Measurements from ENCODE around the gene NDUFS1. TPM values are rescaled to one million over a fixed set of nuclear protein-coding genes. Genes with fewer than 3 reads are reported as not detected.

The NDUFS1 gene
- total and polyA plus RNA-seq, 2 experiments from 2014 or later = 34.5 to 97.9 TPM

GRCh38 chr2:206150168-206150567 is 9.1 kb downstream of the NDUFS1 start:
- Histone ChIP-seq H3K27me3 (ENCODE audit: insufficient read depth) (no peaks in the 10 kb centered on the region), H3F3A (replicated peaks; ENCODE audit: low read depth) (peaks cover 5% of the 10 kb centered on the region), H3K4me1 (ENCODE audit: insufficient read depth) (no peaks in the 10 kb centered on the region), H3K36me3 (ENCODE audit: insufficient read depth) (peaks cover 34% of the 10 kb centered on the region), H4K20me1 (replicated peaks; ENCODE audit: insufficient read depth) (peaks cover 16% of the 10 kb centered on the region; the same call in 1 of the 2 replicates), H2AFZ (no peak overlapping the region), H3K4me2 (no peak overlapping the region), H3K9me2 (ENCODE audit: insufficient read depth) (no peaks in the 10 kb centered on the region), H3K27ac (ENCODE audit: low read depth) (peak overlapping the region; percentile 6; the same call in 1 of the 2 replicates), H3K79me2 (replicated peaks; ENCODE audit: insufficient read depth) (peaks cover 50% of the 10 kb centered on the region), H3K4me3 (no peak overlapping the region)
- Mint-ChIP-seq H3K27ac (no peak overlapping the region), H3K36me3 (ENCODE audit: low read depth) (peaks cover 54% of the 10 kb centered on the region), H3K27me3 (ENCODE audit: insufficient read depth, low read depth, poor library complexity) (peaks cover 2% of the 10 kb centered on the region), H3K9me3 (no peaks in the 10 kb centered on the region), H3K4me1 (no peaks in the 10 kb centered on the region), H3K4me3 (no peak overlapping the region)
- ATAC-seq = no peak
- DNase-seq (ENCODE audit: low spot score) = no peak
- TF ChIP-seq, protein P1, sequence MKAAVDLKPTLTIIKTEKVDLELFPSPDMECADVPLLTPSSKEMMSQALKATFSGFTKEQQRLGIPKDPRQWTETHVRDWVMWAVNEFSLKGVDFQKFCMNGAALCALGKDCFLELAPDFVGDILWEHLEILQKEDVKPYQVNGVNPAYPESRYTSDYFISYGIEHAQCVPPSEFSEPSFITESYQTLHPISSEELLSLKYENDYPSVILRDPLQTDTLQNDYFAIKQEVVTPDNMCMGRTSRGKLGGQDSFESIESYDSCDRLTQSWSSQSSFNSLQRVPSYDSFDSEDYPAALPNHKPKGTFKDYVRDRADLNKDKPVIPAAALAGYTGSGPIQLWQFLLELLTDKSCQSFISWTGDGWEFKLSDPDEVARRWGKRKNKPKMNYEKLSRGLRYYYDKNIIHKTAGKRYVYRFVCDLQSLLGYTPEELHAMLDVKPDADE (IDR thresholded peaks at IDR 0.05) = no peak
- TF ChIP-seq NANOG (IDR thresholded peaks at IDR 0.05; ENCODE audit: borderline replicate concordance) = no peak
- no peak for TF ChIP-seq STAT1 (IDR thresholded peaks at IDR 0.05; ENCODE audit: unreplicated experiment)
- TF ChIP-seq CTCF (conservative IDR thresholded peaks at IDR 0.05; ENCODE audit: low read depth in 2 of 2) = no peak
- no peak for TF ChIP-seq ZNF331 (CRISPR knock-in tag; IDR thresholded peaks at IDR 0.05; ENCODE audit: low read depth)
- TF ChIP-seq POLR2AphosphoS5 (IDR thresholded peaks at IDR 0.05; ENCODE audit: low read depth) = no peak
- no peak for TF ChIP-seq CREB1 (CRISPR knock-in tag; IDR thresholded peaks at IDR 0.05; ENCODE audit: low read depth)
- TF ChIP-seq, protein P2, sequence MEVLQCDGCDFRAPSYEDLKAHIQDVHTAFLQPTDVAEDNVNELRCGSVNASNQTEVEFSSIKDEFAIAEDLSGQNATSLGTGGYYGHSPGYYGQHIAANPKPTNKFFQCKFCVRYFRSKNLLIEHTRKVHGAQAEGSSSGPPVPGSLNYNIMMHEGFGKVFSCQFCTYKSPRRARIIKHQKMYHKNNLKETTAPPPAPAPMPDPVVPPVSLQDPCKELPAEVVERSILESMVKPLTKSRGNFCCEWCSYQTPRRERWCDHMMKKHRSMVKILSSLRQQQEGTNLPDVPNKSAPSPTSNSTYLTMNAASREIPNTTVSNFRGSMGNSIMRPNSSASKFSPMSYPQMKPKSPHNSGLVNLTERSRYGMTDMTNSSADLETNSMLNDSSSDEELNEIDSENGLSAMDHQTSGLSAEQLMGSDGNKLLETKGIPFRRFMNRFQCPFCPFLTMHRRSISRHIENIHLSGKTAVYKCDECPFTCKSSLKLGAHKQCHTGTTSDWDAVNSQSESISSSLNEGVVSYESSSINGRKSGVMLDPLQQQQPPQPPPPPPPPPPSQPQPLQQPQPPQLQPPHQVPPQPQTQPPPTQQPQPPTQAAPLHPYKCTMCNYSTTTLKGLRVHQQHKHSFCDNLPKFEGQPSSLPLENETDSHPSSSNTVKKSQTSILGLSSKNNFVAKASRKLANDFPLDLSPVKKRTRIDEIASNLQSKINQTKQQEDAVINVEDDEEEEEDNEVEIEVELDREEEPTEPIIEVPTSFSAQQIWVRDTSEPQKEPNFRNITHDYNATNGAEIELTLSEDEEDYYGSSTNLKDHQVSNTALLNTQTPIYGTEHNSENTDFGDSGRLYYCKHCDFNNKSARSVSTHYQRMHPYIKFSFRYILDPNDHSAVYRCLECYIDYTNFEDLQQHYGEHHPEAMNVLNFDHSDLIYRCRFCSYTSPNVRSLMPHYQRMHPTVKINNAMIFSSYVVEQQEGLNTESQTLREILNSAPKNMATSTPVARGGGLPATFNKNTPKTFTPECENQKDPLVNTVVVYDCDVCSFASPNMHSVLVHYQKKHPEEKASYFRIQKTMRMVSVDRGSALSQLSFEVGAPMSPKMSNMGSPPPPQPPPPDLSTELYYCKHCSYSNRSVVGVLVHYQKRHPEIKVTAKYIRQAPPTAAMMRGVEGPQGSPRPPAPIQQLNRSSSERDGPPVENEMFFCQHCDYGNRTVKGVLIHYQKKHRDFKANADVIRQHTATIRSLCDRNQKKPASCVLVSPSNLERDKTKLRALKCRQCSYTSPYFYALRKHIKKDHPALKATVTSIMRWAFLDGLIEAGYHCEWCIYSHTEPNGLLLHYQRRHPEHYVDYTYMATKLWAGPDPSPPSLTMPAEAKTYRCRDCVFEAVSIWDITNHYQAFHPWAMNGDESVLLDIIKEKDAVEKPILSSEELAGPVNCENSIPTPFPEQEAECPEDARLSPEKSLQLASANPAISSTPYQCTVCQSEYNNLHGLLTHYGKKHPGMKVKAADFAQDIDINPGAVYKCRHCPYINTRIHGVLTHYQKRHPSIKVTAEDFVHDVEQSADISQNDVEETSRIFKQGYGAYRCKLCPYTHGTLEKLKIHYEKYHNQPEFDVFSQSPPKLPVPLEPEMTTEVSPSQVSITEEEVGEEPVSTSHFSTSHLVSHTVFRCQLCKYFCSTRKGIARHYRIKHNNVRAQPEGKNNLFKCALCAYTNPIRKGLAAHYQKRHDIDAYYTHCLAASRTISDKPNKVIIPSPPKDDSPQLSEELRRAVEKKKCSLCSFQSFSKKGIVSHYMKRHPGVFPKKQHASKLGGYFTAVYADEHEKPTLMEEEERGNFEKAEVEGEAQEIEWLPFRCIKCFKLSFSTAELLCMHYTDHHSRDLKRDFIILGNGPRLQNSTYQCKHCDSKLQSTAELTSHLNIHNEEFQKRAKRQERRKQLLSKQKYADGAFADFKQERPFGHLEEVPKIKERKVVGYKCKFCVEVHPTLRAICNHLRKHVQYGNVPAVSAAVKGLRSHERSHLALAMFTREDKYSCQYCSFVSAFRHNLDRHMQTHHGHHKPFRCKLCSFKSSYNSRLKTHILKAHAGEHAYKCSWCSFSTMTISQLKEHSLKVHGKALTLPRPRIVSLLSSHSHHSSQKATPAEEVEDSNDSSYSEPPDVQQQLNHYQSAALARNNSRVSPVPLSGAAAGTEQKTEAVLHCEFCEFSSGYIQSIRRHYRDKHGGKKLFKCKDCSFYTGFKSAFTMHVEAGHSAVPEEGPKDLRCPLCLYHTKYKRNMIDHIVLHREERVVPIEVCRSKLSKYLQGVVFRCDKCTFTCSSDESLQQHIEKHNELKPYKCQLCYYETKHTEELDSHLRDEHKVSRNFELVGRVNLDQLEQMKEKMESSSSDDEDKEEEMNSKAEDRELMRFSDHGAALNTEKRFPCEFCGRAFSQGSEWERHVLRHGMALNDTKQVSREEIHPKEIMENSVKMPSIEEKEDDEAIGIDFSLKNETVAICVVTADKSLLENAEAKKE (CRISPR knock-in tag; IDR thresholded peaks at IDR 0.05) = no peak
- no peak for TF ChIP-seq JUNB (IDR thresholded peaks at IDR 0.05; ENCODE audit: unreplicated experiment)
- no peak for TF ChIP-seq EZH2 (IDR thresholded peaks at IDR 0.05; ENCODE audit: low read depth, unreplicated experiment)
- TF ChIP-seq REST (IDR thresholded peaks at IDR 0.05; ENCODE audit: unreplicated experiment) = no peak
- TF ChIP-seq ZNF114 (CRISPR knock-in tag; IDR thresholded peaks at IDR 0.05) = no peak

Data from GM23338 (cell line).